Prostate gland (tissue), 2 donors: ENCODE data around the gene OR4P4. TPM values are rescaled to one million over a fixed set of nuclear protein-coding genes. Genes with fewer than 3 reads are reported as not detected.

ENCODE experiments used
- DNase-seq: peaks from one replicate; pipeline ENCODE4 v3.0.0-alpha.2; 2019; ENCODE audit warnings: low spot score
- H3K27ac ChIP-seq, 2 donors: fragments of 200-600 bp; sonication (generic); 2 replicates each; pipeline ENCODE4 v1.5.1; 2017 to 2019
- H3K27me3 ChIP-seq: fragments of 200-600 bp; sonication (generic); replicated peaks from 2 replicates; pipeline ENCODE4 v1.5.1; 2019; ENCODE audit not compliant: insufficient read depth
- H3K36me3 ChIP-seq, 2 donors: fragments of 200-600 bp; sonication (generic); 1 replicate in 1 of 2; 2 replicates in 1 of 2; pipeline versions ENCODE4 v1.5.1 to v1.8.1; 2017 to 2019
- H3K4me1 ChIP-seq: fragments of 200-600 bp; sonication (generic); replicated peaks from 2 replicates; pipeline ENCODE4 v1.5.1; 2019
- H3K4me3 ChIP-seq, 2 donors: fragments of 200-600 bp; sonication (generic); 2 replicates each; pipeline ENCODE4 v1.5.1; 2017 to 2019
- H3K9me3 ChIP-seq: fragments of 200-600 bp; sonication (generic); 2 replicates; pipeline ENCODE4 v1.5.1; 2017
- POLR2A ChIP-seq: fragments of 450-650 bp; IDR thresholded peaks from one replicate; pipeline ENCODE4 v1.6.1; 2016; ENCODE audit warnings: antibody characterized with exemption, mild to moderate bottlenecking
- POLR2AphosphoS5 ChIP-seq: sonication (generic); formaldehyde crosslinking; IDR thresholded peaks from one replicate; pipeline ENCODE4 v1.6.1; 2017; ENCODE audit warnings: antibody characterized with exemption
- WGBS: methylation state at CpG from one replicate; pipeline ENCODE4 v1.1.5; 2018; 5-methylcytosine and 5-hydroxymethylcytosine counted together
- intact Hi-C: fragments of 100-400 bp; cut with DNase I; formaldehyde crosslinking; loops from one replicate; pipeline ENCODE4 v1.14.2; 2022
- total RNA-seq, 2 donors: library from RNA; depleted of rRNA; stranded (reverse); fragments of >200 nt; gene quantifications; one replicate each; pipeline ENCODE4 v1.1.0, GENCODE V29; 2016
- TF ChIP-seq, protein P1 (sequence below), 4 experiments: fragments of 200-600 bp in 2 of 4; fragments of 450-650 bp in 2 of 4; sonication (generic) in 2 of 4; IDR thresholded peaks; 1 replicate in 3 of 4; 2 replicates in 1 of 4; pipeline ENCODE4 v1.5.1; 2016 to 2019; ENCODE audit warnings: antibody characterized with exemption in 4 of 4, mild to moderate bottlenecking in 2 of 4, moderate library complexity in 2 of 4

The OR4P4 gene
- not detected for total RNA-seq

DNA sequence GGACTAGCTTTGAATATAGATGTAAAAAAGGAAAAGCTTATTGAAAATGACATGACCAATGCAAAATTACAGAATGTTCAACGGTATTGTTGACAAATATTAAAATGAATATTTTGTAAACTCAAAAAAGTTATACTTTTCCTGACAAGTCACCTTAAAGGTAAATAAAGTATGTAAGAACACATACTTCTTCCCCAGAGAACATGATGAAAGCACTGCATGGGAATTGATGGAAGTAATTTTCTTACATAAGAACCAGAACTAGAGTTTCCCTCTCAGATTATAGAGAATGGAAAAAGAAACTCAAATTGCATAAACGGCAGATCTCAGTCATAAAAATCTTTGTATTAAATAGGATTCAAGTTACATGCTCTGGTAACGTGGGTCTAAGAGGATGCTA is at the start of gene OR4P4:
Gene OR4P4, plus strand, starts transcription at position 301 of the 400 bp plus-strand sequence.
- TF ChIP-seq, protein P1, sequence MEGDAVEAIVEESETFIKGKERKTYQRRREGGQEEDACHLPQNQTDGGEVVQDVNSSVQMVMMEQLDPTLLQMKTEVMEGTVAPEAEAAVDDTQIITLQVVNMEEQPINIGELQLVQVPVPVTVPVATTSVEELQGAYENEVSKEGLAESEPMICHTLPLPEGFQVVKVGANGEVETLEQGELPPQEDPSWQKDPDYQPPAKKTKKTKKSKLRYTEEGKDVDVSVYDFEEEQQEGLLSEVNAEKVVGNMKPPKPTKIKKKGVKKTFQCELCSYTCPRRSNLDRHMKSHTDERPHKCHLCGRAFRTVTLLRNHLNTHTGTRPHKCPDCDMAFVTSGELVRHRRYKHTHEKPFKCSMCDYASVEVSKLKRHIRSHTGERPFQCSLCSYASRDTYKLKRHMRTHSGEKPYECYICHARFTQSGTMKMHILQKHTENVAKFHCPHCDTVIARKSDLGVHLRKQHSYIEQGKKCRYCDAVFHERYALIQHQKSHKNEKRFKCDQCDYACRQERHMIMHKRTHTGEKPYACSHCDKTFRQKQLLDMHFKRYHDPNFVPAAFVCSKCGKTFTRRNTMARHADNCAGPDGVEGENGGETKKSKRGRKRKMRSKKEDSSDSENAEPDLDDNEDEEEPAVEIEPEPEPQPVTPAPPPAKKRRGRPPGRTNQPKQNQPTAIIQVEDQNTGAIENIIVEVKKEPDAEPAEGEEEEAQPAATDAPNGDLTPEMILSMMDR (IDR thresholded peaks at IDR 0.05), result no peak
- TF ChIP-seq POLR2AphosphoS5, result no peak
- no peak for TF ChIP-seq POLR2A
- Histone ChIP-seq H3K4me1 (no peaks in the 10 kb centered on the region), H3K27ac (no peak within 1 kb of the TSS), H3K36me3 (no peaks in the 10 kb centered on the region), H3K27me3 (no peaks in the 10 kb centered on the region), H3K9me3 (no peaks in the 10 kb centered on the region), H3K4me3 (no peak within 1 kb of the TSS)
- DNase-seq, result no peak
- intact Hi-C loops, result no loop called here
- WGBS, result 48% methylated on average over 3 of the region's 3 CpGs

DNA sequence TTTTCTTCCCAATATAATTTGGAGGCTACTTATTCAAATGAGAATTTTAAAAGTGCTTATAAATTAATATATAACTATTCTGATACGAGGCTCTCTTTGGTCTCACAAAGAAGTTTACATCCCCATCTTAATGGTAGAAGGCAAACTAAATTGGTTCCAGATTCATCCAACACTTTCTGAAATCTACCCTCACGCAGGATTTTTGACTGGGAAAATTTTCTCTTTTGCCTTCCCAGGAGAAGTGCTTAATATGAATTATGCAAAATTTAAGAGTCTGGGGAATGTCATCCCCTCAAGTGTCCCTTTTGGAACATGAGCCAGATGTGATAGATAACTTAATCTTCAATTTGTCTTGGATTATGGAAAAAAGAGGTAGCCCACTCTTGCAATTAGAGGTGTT is 27.4 kb upstream of the OR4P4 start, which contains the start of gene OR4C11:
Gene OR4C11, minus strand, starts transcription at position 101 of the 400 bp plus-strand sequence. CDS start 3,272 bp downstream, outside the sequence.
- no peaks in the 10 kb centered on the region for H3K4me1 ChIP-seq
- intact Hi-C loops, result no loop called here
- no peak within 1 kb of the TSS for H3K27ac ChIP-seq
- H3K9me3 ChIP-seq, result no peaks in the 10 kb centered on the region
- H3K27me3 ChIP-seq, result no peaks in the 10 kb centered on the region
- no peaks in the 10 kb centered on the region for H3K36me3 ChIP-seq
- DNase-seq, result no peak
- TF ChIP-seq POLR2A (no peak), POLR2AphosphoS5 (no peak)
- TF ChIP-seq, protein P1 (IDR thresholded peaks at IDR 0.05), result no peak
- WGBS, result 31% methylated on average over 2 of the region's 2 CpGs
- H3K4me3 ChIP-seq, result no peak within 1 kb of the TSS

DNA sequence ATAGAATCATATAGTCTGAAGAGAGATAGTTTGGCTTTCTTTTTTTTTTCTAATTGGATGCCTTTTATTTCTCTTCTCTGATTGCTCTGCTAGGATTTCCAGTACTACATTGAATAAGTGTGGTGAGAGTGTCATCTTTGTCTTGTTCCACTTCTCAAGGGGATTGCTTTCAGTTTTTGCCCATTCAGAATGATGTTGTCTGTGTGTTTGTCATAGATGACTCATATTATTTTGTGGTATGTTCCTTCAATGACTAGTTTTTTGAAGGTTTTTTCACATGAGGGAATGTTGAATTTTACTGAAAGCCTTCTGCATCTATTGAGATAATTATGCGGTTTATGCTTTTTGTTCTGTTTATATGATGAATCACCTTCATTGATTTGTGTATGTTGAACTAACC is 10.4 kb upstream of the OR4P4 start:
- TF ChIP-seq POLR2A, result no peak
- TF ChIP-seq POLR2AphosphoS5, result no peak

DNA sequence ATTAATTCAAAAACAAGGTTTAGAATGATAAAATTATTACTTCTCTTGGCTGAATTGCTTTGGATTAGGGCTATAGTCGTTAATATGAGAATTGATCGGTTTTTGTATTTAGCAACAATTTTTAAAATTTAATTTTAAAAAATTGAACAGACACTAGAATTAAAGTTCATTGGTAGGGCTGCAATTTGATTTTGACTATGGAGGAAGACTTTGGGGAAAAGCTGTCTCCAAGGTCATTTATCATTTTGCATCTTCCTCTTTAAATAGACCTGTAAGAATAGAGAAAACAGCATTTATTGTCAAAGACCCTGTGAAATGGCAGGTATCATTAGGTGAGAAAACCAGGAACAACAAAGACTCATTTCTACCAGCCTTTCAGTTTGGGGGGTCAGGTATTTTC is 13.1 kb downstream of the OR4P4 start, which contains the start of gene OR4S2:
Gene OR4S2, plus strand, starts transcription at position 301 of the 400 bp plus-strand sequence. CDS start 2,577 bp downstream, outside the sequence.
- Histone ChIP-seq H3K27me3 (no peaks in the 10 kb centered on the region), H3K36me3 (no peaks in the 10 kb centered on the region), H3K4me3 (no peak within 1 kb of the TSS), H3K9me3 (no peaks in the 10 kb centered on the region), H3K27ac (no peak within 1 kb of the TSS), H3K4me1 (no peaks in the 10 kb centered on the region)
- no peak for DNase-seq
- no peak for TF ChIP-seq POLR2AphosphoS5
- TF ChIP-seq POLR2A, result no peak
- TF ChIP-seq, protein P1 (IDR thresholded peaks at IDR 0.05), result no peak
- intact Hi-C loops, result no loop called here
- 75% methylated on average over 2 of the region's 2 CpGs for WGBS

More for the DNA sequence above, 10.4 kb upstream of the OR4P4 start:
- 83% methylated on average over 1 of the region's 1 CpG for WGBS
- DNase-seq, result no peak
- H3K9me3 ChIP-seq, result no peaks in the 10 kb centered on the region
- no peaks in the 10 kb centered on the region for H3K27me3 ChIP-seq
- no peak overlapping the region for H3K4me3 ChIP-seq
- no peaks in the 10 kb centered on the region for H3K36me3 ChIP-seq
- H3K4me1 ChIP-seq, result no peaks in the 10 kb centered on the region
- H3K27ac ChIP-seq, result no peak overlapping the region
- intact Hi-C loops, result no loop called here

DNA sequence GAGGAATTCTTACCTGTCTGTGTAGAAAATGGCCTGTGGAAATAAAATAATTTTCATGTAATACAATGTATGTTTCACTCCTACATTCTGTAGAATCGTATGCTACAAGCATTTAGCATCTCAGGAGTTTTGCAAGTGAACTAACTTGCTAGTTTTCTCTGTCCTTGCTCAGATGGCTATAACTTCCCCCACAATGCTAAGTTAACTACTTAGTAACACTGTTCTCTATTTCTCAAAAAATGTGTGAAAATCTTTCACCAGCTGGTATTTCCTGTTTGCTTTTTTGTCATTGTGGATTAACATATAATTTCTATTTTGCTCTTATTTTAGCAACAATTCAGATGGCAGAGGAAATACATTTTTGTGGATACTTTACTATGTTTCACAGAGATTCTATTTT is 17.6 kb downstream of the OR4P4 start:
- no peak for TF ChIP-seq POLR2A
- TF ChIP-seq, protein P1 (IDR thresholded peaks at IDR 0.05), result no peak
- no peak for TF ChIP-seq POLR2AphosphoS5
- H3K9me3 ChIP-seq, result no peaks in the 10 kb centered on the region
- no peak overlapping the region for H3K4me3 ChIP-seq
- H3K36me3 ChIP-seq, result no peaks in the 10 kb centered on the region
- no peak for DNase-seq
- no peak overlapping the region for H3K27ac ChIP-seq
- intact Hi-C loops, result no loop called here
- no peaks in the 10 kb centered on the region for H3K4me1 ChIP-seq
- WGBS, result 50% methylated on average over 1 of the region's 1 CpG
- no peaks in the 10 kb centered on the region for H3K27me3 ChIP-seq
